HCT116 (cell line): ENCODE data around the gene GNMT. TPM values are rescaled to one million over a fixed set of nuclear protein-coding genes. Genes with fewer than 3 reads are reported as not detected.

Source experiments
- ATAC-seq: fragments of 200-7000 bp; cut with Tn5 transposase; 2 replicates; pipeline ENCODE4 v1.9.1; 2020; ENCODE audit warnings: mild to moderate bottlenecking, moderate library complexity
- BruUV-seq: library from RNA; stranded (reverse); fragments of 400-500 nt; replicated peaks from 2 replicates; lab custom pipeline; 2021; lab: Mats Ljungman, UMichigan
- CTCF ChIA-PET: fragments of 300-600 bp; sonication (Branson Sonifier 250); formaldehyde crosslinking; loops from one replicate; lab custom pipeline; 2021; ENCODE audit warnings: antibody characterized with exemption; lab: Charles Lee
- POLR2A ChIA-PET: fragments of 300-600, 350-600 bp; sonication (Branson Sonifier 250); formaldehyde crosslinking; loops from one replicate; lab custom pipeline; 2021; ENCODE audit warnings: antibody characterized with exemption; lab: Charles Lee
- RAD21 ChIA-PET, 2 experiments: fragments of 300-600 bp; sonication (Branson Sonifier 250); formaldehyde crosslinking; loops; one replicate each; lab custom pipeline; 2023; ENCODE audit warnings: low total read pairs in 2 of 2; ENCODE audit not compliant: uncharacterized antibody in 2 of 2, unreplicated experiment in 2 of 2, low non-redundant PET in 1 of 2; lab: Charles Lee
- DNase-seq: peaks from one replicate; pipeline ENCODE4 v3.0.0-alpha.2; 2010; ENCODE audit warnings: low read depth, low spot score
- H2AFZ ChIP-seq: fragments of 200-600 bp; shearing (Covaris generic), sonication (generic); 2 replicates; pipeline ENCODE4 v1.6.1; 2017; ENCODE audit warnings: low read depth, mixed run types, mixed read lengths, antibody characterized with exemption, low read length; ENCODE audit not compliant: poor library complexity, severe bottlenecking
- H3K27ac ChIP-seq: 2 replicates; pipeline ENCODE4 v1.5.1; 2012; ENCODE audit warnings: low read depth, low read length
- H3K27me3 ChIP-seq: fragments of 200-600 bp; sonication (generic); 2 replicates; pipeline ENCODE4 v1.6.1; 2016; ENCODE audit warnings: mixed run types, low read length, mixed read lengths; ENCODE audit not compliant: insufficient read depth
- H3K36me3 ChIP-seq, 2 experiments: fragments of 200-500 bp in 1 of 2; fragments of 200-600 bp in 1 of 2; sonication (Bioruptor generic) in 1 of 2; sonication (generic) in 1 of 2; 2 replicates each; pipeline versions ENCODE4 v1.5.1 to v1.6.1; 2014 to 2016; ENCODE audit warnings: low read length in 2 of 2, inconsistent platforms in 1 of 2, mixed read lengths in 1 of 2, mixed run types in 1 of 2; ENCODE audit not compliant: insufficient read depth in 2 of 2, control insufficient read depth in 1 of 2
- H3K4me1 ChIP-seq, 2 experiments: fragments of 200-600 bp in 1 of 2; sonication (generic) in 1 of 2; 2 replicates each; pipeline versions ENCODE4 v1.5.1 to v1.6.1; 2012 to 2017; ENCODE audit warnings: low read length in 2 of 2, inconsistent platforms in 1 of 2, mild to moderate bottlenecking in 1 of 2, mixed read lengths in 1 of 2, mixed run types in 1 of 2, moderate library complexity in 1 of 2; ENCODE audit not compliant: insufficient read depth in 2 of 2, control insufficient read depth in 1 of 2
- H3K4me2 ChIP-seq: fragments of 200-600 bp; sonication (generic); 2 replicates; pipeline ENCODE4 v1.6.1; 2017; ENCODE audit warnings: mixed run types, low read length, mixed read lengths
- H3K4me3 ChIP-seq, 2 experiments: fragments of 200-600 bp in 1 of 2; sonication (generic) in 1 of 2; replicated peaks in 1 of 2; 2 replicates each; pipeline ENCODE4 v1.5.1; 2011 to 2016; ENCODE audit warnings: low read length in 2 of 2, control low read depth in 1 of 2, low read depth in 1 of 2, mild to moderate bottlenecking in 1 of 2, mixed read lengths in 1 of 2, mixed run types in 1 of 2
- H3K79me2 ChIP-seq: fragments of 200-600 bp; sonication (generic); 2 replicates; pipeline ENCODE4 v1.6.1; 2017; ENCODE audit warnings: mild to moderate bottlenecking, mixed run types, low read length, moderate library complexity, mixed read lengths; ENCODE audit not compliant: insufficient read depth
- H3K9ac ChIP-seq: fragments of 200-600 bp; sonication (generic); 2 replicates; pipeline ENCODE4 v1.6.1; 2016; ENCODE audit warnings: low read length, mixed read lengths
- H3K9me2 ChIP-seq: fragments of 200-600 bp; sonication (generic), shearing (Covaris generic); 2 replicates; pipeline ENCODE4 v1.6.1; 2017; ENCODE audit warnings: mixed run types, mild to moderate bottlenecking, moderate library complexity; ENCODE audit not compliant: insufficient read depth
- H3K9me3 ChIP-seq, 2 experiments: fragments of 200-500 bp in 1 of 2; fragments of 200-600 bp in 1 of 2; sonication (Bioruptor generic) in 1 of 2; sonication (generic) in 1 of 2; 2 replicates each; pipeline ENCODE4 v1.6.1; 2014 to 2017; ENCODE audit warnings: low read length in 2 of 2, mixed read lengths in 2 of 2, inconsistent platforms in 1 of 2, low read depth in 1 of 2, mild to moderate bottlenecking in 1 of 2, mixed run types in 1 of 2, moderate library complexity in 1 of 2; ENCODE audit not compliant: control insufficient read depth in 1 of 2, insufficient read depth in 1 of 2
- H4K20me1 ChIP-seq: fragments of 200-600 bp; sonication (generic), shearing (Covaris generic); 2 replicates; pipeline ENCODE4 v1.6.1; 2017; ENCODE audit warnings: mixed run types, mild to moderate bottlenecking, moderate library complexity; ENCODE audit not compliant: insufficient read depth
- ATF3 ChIP-seq: IDR thresholded peaks from 2 replicates; pipeline ENCODE4 v1.6.1; 2012
- CBX3 ChIP-seq: IDR thresholded peaks from 2 replicates; pipeline ENCODE4 v1.6.1; 2012; ENCODE audit warnings: low read depth
- CEBPB ChIP-seq: IDR thresholded peaks from 2 replicates; pipeline ENCODE4 v1.6.1; 2012; ENCODE audit warnings: low read depth
- CTCF ChIP-seq, 3 experiments: fragments of 200-600 bp in 1 of 3; sonication (generic) in 1 of 3; IDR thresholded peaks in 2 of 3; conservative IDR thresholded peaks in 1 of 3; 2 replicates each; pipeline ENCODE4 v1.5.1; 2012 to 2017; ENCODE audit warnings: low read depth in 2 of 3, low read length in 2 of 3, antibody characterized with exemption in 1 of 3, borderline replicate concordance in 1 of 3, control low read depth in 1 of 3, mild to moderate bottlenecking in 1 of 3, mixed read lengths in 1 of 3, mixed run types in 1 of 3, moderate library complexity in 1 of 3; ENCODE audit not compliant: insufficient read depth in 1 of 3
- EGR1 ChIP-seq: IDR thresholded peaks from 2 replicates; pipeline ENCODE4 v1.6.1; 2012; ENCODE audit warnings: low read depth
- ELF1 ChIP-seq: IDR thresholded peaks from 2 replicates; pipeline ENCODE4 v1.6.1; 2012; ENCODE audit warnings: low read depth, borderline replicate concordance
- EZH2 ChIP-seq: fragments of 200-600 bp; sonication (generic); IDR thresholded peaks from 2 replicates; pipeline ENCODE4 v1.6.1; 2017; ENCODE audit warnings: antibody characterized with exemption, mixed run types
- EZH2phosphoT487 ChIP-seq: fragments of 200-600 bp; IDR thresholded peaks from 2 replicates; pipeline ENCODE4 v1.6.1; 2018; ENCODE audit warnings: antibody characterized with exemption, borderline replicate concordance
- FOSL1 ChIP-seq: IDR thresholded peaks from 2 replicates; pipeline ENCODE4 v1.6.1; 2012; ENCODE audit warnings: low read depth
- MAX ChIP-seq: IDR thresholded peaks from 2 replicates; pipeline ENCODE4 v1.6.1; 2012
- POLR2A ChIP-seq: IDR thresholded peaks from 2 replicates; pipeline ENCODE4 v1.7.0; 2011; ENCODE audit warnings: borderline replicate concordance; ENCODE audit not compliant: insufficient read depth, insufficient read length; ENCODE audit errors: extremely low read depth
- POLR2AphosphoS5 ChIP-seq: IDR thresholded peaks from 2 replicates; pipeline ENCODE4 v1.6.1; 2011; ENCODE audit warnings: mild to moderate bottlenecking, low read depth, low read length, moderate library complexity
- RAD21 ChIP-seq: IDR thresholded peaks from 2 replicates; pipeline ENCODE4 v1.6.1; 2012; ENCODE audit warnings: low read depth, mild to moderate bottlenecking
- SIN3A ChIP-seq: IDR thresholded peaks from 2 replicates; pipeline ENCODE4 v1.6.1; 2012; ENCODE audit warnings: low read depth
- SP1 ChIP-seq: IDR thresholded peaks from 2 replicates; pipeline ENCODE4 v1.6.1; 2012; ENCODE audit warnings: low read depth
- SRF ChIP-seq: IDR thresholded peaks from 2 replicates; pipeline ENCODE4 v1.6.1; 2012; ENCODE audit warnings: low read depth
- TCF7L2 ChIP-seq: IDR thresholded peaks from 2 replicates; pipeline ENCODE4 v1.7.0; 2011; ENCODE audit warnings: borderline replicate concordance, inconsistent platforms; ENCODE audit not compliant: insufficient read depth, insufficient read length; ENCODE audit errors: extremely low read depth
- YY1 ChIP-seq: IDR thresholded peaks from 2 replicates; pipeline ENCODE4 v1.6.1; 2011; ENCODE audit warnings: low read length, low read depth, moderate library complexity, mild to moderate bottlenecking; ENCODE audit not compliant: insufficient replicate concordance; ENCODE audit errors: extremely low read depth
- ZFX ChIP-seq: fragments of 450-650 bp; IDR thresholded peaks from 2 replicates; pipeline ENCODE4 v1.6.1; 2017
- ZNF274 ChIP-seq: fragments of 200-500 bp; sonication (Bioruptor generic); IDR thresholded peaks from 2 replicates; pipeline ENCODE4 v1.6.1; 2014; ENCODE audit warnings: mild to moderate bottlenecking, low read depth, low read length, inconsistent platforms
- intact Hi-C: fragments of 100-400 bp; cut with micrococcal nuclease; formaldehyde crosslinking; loops from 2 replicates; pipeline ENCODE4 v1.10.0; 2022
- total RNA-seq: library from RNA; stranded (reverse); gene quantifications from one replicate; pipeline ENCODE4 v1.2.1, GENCODE V29; 2021; ENCODE audit not compliant: unreplicated experiment

The GNMT gene
- total RNA-seq, 1 experiment from 2014 or later: 0.57 TPM

- intact Hi-C loops: no loop called here
These were observed 17.9 kb downstream of the GNMT start for GRCh38 chr6:42978487-42978838.

GRCh38 chr6:42978839-42979522, 18.4 kb downstream of the GNMT start, which contains the start of gene PEX6:
Gene PEX6, minus strand, starts transcription at chr6:42979181. Its CDS starts 31 bp downstream, at chr6:42979150.
- no TSS peak for BruUV-seq
- Histone ChIP-seq H3K36me3 (no peaks in the 10 kb centered on the region), H3K4me2 (peak within 1 kb of the TSS; percentile 94), H3K4me3 (peak within 1 kb of the TSS; percentile 87 to 90), H2AFZ (no peak within 1 kb of the TSS), H3K4me1 (peaks cover 4 to 27% of the 10 kb centered on the region in 2 experiments; a peak in 2 of 4 replicates), H3K9ac (peak within 1 kb of the TSS; percentile 79), H4K20me1 (no peaks in the 10 kb centered on the region), H3K27ac (peak within 1 kb of the TSS; percentile 82), H3K9me2 (no peaks in the 10 kb centered on the region), H3K9me3 (no peaks in the 10 kb centered on the region), H3K79me2 (peaks cover 26% of the 10 kb centered on the region), H3K27me3 (no peaks in the 10 kb centered on the region)
- ATAC-seq (peak; percentile 88), DNase-seq (peak; percentile 70)
- intact Hi-C loops: no loop called here
- ChIA-PET RAD21 (no interaction called here), CTCF (no interaction called here), POLR2A (interaction anchor here (0.9 to 1.6 kb wide), 4 partner anchors 9 to 196 kb away, joined by 3 to 6 read pairs (median 5); partner anchors contain the start of genes CNPY3 and RRP36)
- TF ChIP-seq CEBPB: no peak
- peak; percentile 23 for TF ChIP-seq TCF7L2
- no peak for TF ChIP-seq CTCF (IDR thresholded peaks at IDR 0.05 in 2 of 3, conservative IDR thresholded peaks at IDR 0.05 in 1 of 3; ENCODE audit: borderline replicate concordance in 1 of 3, insufficient read depth in 1 of 3, low read depth in 2 of 3, low read length in 2 of 3)
- no peak; the same call in 1 of the 2 replicates for TF ChIP-seq ELF1
- TF ChIP-seq MAX: peak; percentile 82
- no peak for TF ChIP-seq ZNF274
- TF ChIP-seq SP1: peak; percentile 25; the same call in 1 of the 2 replicates
- no peak for TF ChIP-seq CBX3
- peak; percentile 94 for TF ChIP-seq ZFX
- no peak for TF ChIP-seq FOSL1
- TF ChIP-seq POLR2AphosphoS5: peak; percentile 93
- peak; percentile 92 for TF ChIP-seq POLR2A
- TF ChIP-seq SIN3A: peak; percentile 54

More at GRCh38 chr6:42978487-42978838, 17.9 kb downstream of the GNMT start:
- H3K9me3 ChIP-seq: no peaks in the 10 kb centered on the region
- H3K27me3 ChIP-seq: no peaks in the 10 kb centered on the region
- ATAC-seq (peak; percentile 51), DNase-seq (no peak)
- peak overlapping the region; percentile 87 to 90 for H3K4me3 ChIP-seq
- peak overlapping the region; percentile 94 for H3K4me2 ChIP-seq
- no peaks in the 10 kb centered on the region for H3K36me3 ChIP-seq
- peaks cover 26% of the 10 kb centered on the region for H3K79me2 ChIP-seq
- RAD21 ChIA-PET: no interaction called here
- H3K4me1 ChIP-seq: peaks cover 4 to 21% of the 10 kb centered on the region in 2 experiments; a peak in 2 of 4 replicates
- peak overlapping the region; percentile 79 for H3K9ac ChIP-seq
- CTCF ChIA-PET: no interaction called here
- no TSS peak for BruUV-seq
- H3K27ac ChIP-seq: peak overlapping the region; percentile 82
- no peaks in the 10 kb centered on the region for H3K9me2 ChIP-seq
- H2AFZ ChIP-seq: no peak overlapping the region
- POLR2A ChIA-PET: interaction anchor here (0.9 to 1.6 kb wide), 4 partner anchors 9 to 196 kb away, joined by 3 to 6 read pairs (median 5); partner anchors contain the start of genes CNPY3 and RRP36
- TF ChIP-seq SIN3A (no peak), ZFX (no peak), EGR1 (no peak), EZH2 (no peak), FOSL1 (no peak), RAD21 (no peak), CBX3 (no peak), EZH2phosphoT487 (no peak), ATF3 (no peak), YY1 (no peak), CEBPB (no peak), ELF1 (no peak), SRF (no peak)
- no peaks in the 10 kb centered on the region for H4K20me1 ChIP-seq
